IPS DF 6.9 (cell line): ENCODE data around the gene TOP2B.

ENCODE experiments used
- DNase-seq: peaks from one replicate; pipeline ENCODE4 v3.0.0-alpha.2; 2013; ENCODE audit warnings: low read depth, low spot score
- H3K27ac ChIP-seq: one replicate; pipeline ENCODE4 v1.5.1; 2013; ENCODE audit warnings: low read length, control low read depth
- H3K27me3 ChIP-seq: 2 replicates; pipeline ENCODE4 v1.6.1; 2013; ENCODE audit warnings: mild to moderate bottlenecking, low read length; ENCODE audit not compliant: control insufficient read depth, insufficient read depth
- H3K36me3 ChIP-seq: 2 replicates; pipeline ENCODE4 v1.6.1; 2013; ENCODE audit warnings: low read length; ENCODE audit not compliant: control insufficient read depth, insufficient read depth
- H3K4me1 ChIP-seq: 2 replicates; pipeline ENCODE4 v1.6.1; 2013; ENCODE audit warnings: low read length; ENCODE audit not compliant: control insufficient read depth, insufficient read depth
- H3K4me3 ChIP-seq: 2 replicates; pipeline ENCODE4 v1.5.1; 2013; ENCODE audit warnings: mild to moderate bottlenecking, low read length
- H3K9me3 ChIP-seq: 2 replicates; pipeline ENCODE4 v1.6.1; 2013; ENCODE audit warnings: low read length, inconsistent platforms; ENCODE audit not compliant: control insufficient read depth, insufficient read depth
- WGBS: extraction: QIAGEN DNeasy Blood & Tissue Kit; methylation state at CpG from one replicate; pipeline ENCODE4 v1.1.7; 2013; ENCODE audit warnings: mixed read lengths, missing lambda C conversion rate; ENCODE audit not compliant: insufficient read length, insufficient coverage; 5-methylcytosine and 5-hydroxymethylcytosine counted together

Gene TOP2B

DNA sequence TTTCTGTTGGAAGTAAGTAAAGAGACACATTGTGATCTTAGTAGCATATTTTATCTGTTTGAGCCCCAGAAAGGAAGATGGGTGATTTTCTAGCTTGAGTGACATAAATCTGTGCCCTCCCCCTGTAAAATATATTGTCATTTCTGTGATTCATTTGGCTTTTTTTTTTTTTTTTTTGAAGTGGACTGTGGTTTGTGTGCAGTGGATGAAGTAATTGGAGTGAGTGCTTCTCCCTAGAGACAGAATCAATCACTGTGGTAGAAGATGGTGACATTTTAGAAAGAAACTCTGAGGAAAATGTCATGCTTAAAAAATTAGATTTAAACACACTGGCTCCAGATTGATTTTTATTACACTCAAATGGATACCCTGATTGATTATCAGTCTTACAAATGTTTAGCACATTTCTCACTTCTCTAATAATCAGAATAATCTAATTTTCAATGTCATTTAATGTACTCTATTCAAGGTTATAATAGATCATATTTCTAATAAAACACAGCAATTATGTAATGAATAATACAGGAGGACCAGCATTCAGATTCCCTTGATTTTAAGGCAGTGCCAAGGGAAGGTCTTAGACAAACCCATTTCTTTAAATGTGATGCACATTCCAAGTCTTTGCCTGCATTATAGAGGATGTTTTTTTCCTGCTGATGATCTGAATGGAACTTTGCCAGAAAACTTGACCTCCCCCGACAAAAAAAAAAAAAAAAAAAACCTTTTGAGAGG, 116.6 kb downstream of the TOP2B start:
- H3K4me3 ChIP-seq: no peak overlapping the region
- no peaks in the 10 kb centered on the region for H3K27me3 ChIP-seq
- no CpG with 5 or more reads among the region's 1 CpG for WGBS
- H3K27ac ChIP-seq: no peak overlapping the region
- H3K4me1 ChIP-seq: no peaks in the 10 kb centered on the region
- no peaks in the 10 kb centered on the region for H3K9me3 ChIP-seq
- no peaks in the 10 kb centered on the region for H3K36me3 ChIP-seq
- no peak for DNase-seq
